Heart left ventricle (tissue), 16 donors: ENCODE measurements around the gene PALD1. TPM values are rescaled to one million over a fixed set of nuclear protein-coding genes. Genes with fewer than 3 reads are reported as not detected.

Experiments
- ATAC-seq, 4 donors: fragments of 200-7000 bp; cut with Tn5 transposase; one replicate each; pipeline ENCODE4 v1.9.1; 2020 to 2022; ENCODE audit warnings: moderate library complexity in 4 of 4, mild to moderate bottlenecking in 3 of 4, moderate number of reproducible peaks in 1 of 4
- DNase-seq, 5 donors: peaks; one replicate each; pipeline ENCODE4 v3.0.0-alpha.2; 2020
- H3K27ac ChIP-seq, 12 donors: fragments of 200-600 bp; sonication (generic) in 4 of 12; one replicate each; pipeline versions ENCODE4 v1.5.0 to v1.8.0; 2016 to 2022; ENCODE audit warnings: mild to moderate bottlenecking in 2 of 12
- H3K27me3 ChIP-seq, 9 donors: fragments of 200-600 bp; sonication (generic) in 2 of 9; one replicate each; pipeline versions ENCODE4 v1.5.1 to v1.8.0; 2016 to 2022; ENCODE audit warnings: mild to moderate bottlenecking in 3 of 9
- H3K36me3 ChIP-seq, 9 donors: fragments of 200-600 bp; sonication (generic) in 2 of 9; one replicate each; pipeline versions ENCODE4 v1.5.0 to v1.8.0; 2018 to 2022; ENCODE audit warnings: mild to moderate bottlenecking in 2 of 9
- H3K4me1 ChIP-seq, 12 donors: fragments of 200-600 bp; sonication (generic) in 4 of 12; one replicate each; pipeline versions ENCODE4 v1.5.0 to v1.8.0; 2016 to 2022; ENCODE audit warnings: mild to moderate bottlenecking in 3 of 12
- H3K4me3 ChIP-seq, 12 donors: fragments of 200-600 bp; sonication (generic) in 4 of 12; one replicate each; pipeline versions ENCODE4 v1.5.0 to v1.8.0; 2017 to 2022; ENCODE audit warnings: mild to moderate bottlenecking in 9 of 12, moderate library complexity in 4 of 12
- H3K9me3 ChIP-seq, 12 donors: fragments of 200-600 bp; sonication (generic) in 4 of 12; one replicate each; pipeline versions ENCODE4 v1.5.0 to v1.8.0; 2016 to 2022; ENCODE audit warnings: mild to moderate bottlenecking in 1 of 12
- CTCF ChIP-seq, 12 donors: fragments of 200-600 bp; sonication (generic) in 4 of 12; IDR thresholded peaks; one replicate each; pipeline versions ENCODE4 v1.5.0 to v1.8.0; 2018 to 2022; ENCODE audit warnings: antibody characterized with exemption in 12 of 12, mild to moderate bottlenecking in 5 of 12
- POLR2A ChIP-seq, 2 donors: fragments of 450-650 bp; IDR thresholded peaks; one replicate each; pipeline ENCODE4 v1.6.1; 2017; ENCODE audit warnings: antibody characterized with exemption in 2 of 2, mild to moderate bottlenecking in 2 of 2, moderate library complexity in 2 of 2
- WGBS, 4 donors: extraction: QIAGEN DNeasy Blood & Tissue Kit in 2 of 4; methylation state at CpG; one replicate each; pipeline versions ENCODE4 v1.1.5 to v1.1.7; 2013 to 2018; 5-methylcytosine and 5-hydroxymethylcytosine counted together
- intact Hi-C, 10 donors: fragments of 100-400 bp; cut with DNase I; formaldehyde crosslinking; loops; one replicate each; pipeline versions ENCODE4 v1.11.1 to v1.14.2; 2022
- polyA plus RNA-seq, 2 donors: library from polyadenylated mRNA; stranded (reverse); fragments of 200-250 nt; gene quantifications; one replicate each; pipeline ENCODE4 v1.2.3, GENCODE V29; 2013
- total RNA-seq, 9 donors: library from RNA; depleted of rRNA in 2 of 9; stranded (reverse); fragments of >200 nt in 2 of 9; fragmentation: NEBNext Ultra II Directional in 3 of 9; extraction: Animal tissue kit (Norgen Biotek cat#: 25700) in 3 of 9; gene quantifications; one replicate each; pipeline versions ENCODE4 v1.1.0 to v1.2.4, GENCODE V29; 2016 to 2023
- donor health status: ischemic (EF 13 %, LVEDD 7.1; RV severe dilation, severe dysfunction).
- donor health status: healthy with polysubstance abuse.
- donor health status: DM: no; HTN: yes; CAD: no.
- donor health status: DM: no; HTN: no; CAD: no.
- donor health status: ischemic (EF 25% LVEDD 6.9; RV normal size, moderate dysfunction).
- donor health status: ischemic (EF 25% LVEDD 5.7; RV mildly dilated, moderate dysfunction).
- donor health status: healthy.
- donor health status: DM: yes; HTN: yes; CAD: no.
- donor health status: ischemic (EF 35%, LVEDD 5.7; RV mildly dilated, moderate dysfunction).
- donor health status: nonischemic (EF 11% LVEDD 7.7; RV severe dilation, severe dysfunction).
- donor health status: DM: yes; HTN: yes; CAD: no.
- donor health status: PGD.
- donor health status: ischemic (EF 29% LVEDD 5.4; RV normal size, mild dysfunction).
- donor health status: nonischemic (EF 23%, LVEDD 6.1; RV moderate dilation, normal function).

PALD1 gene
- total and polyA plus RNA-seq, 11 donors: 2.7 to 12.3 (median 5.5) TPM

- no peak for TF ChIP-seq POLR2A (IDR thresholded peaks at IDR 0.05)
- no peak for TF ChIP-seq CTCF (IDR thresholded peaks at IDR 0.05)
- Histone ChIP-seq H3K9me3 (no peaks in the 10 kb centered on the region), H3K4me1 (peaks cover 0 to 39% (median 24%) of the 10 kb centered on the region in 12 donors), H3K27ac (no peak overlapping the region), H3K27me3 (no peaks in the 10 kb centered on the region), H3K4me3 (no peak overlapping the region), H3K36me3 (no peaks in the 10 kb centered on the region)
- DNase-seq (no peak), ATAC-seq (no peak)
- intact Hi-C loops: no loop called here
- 94 to 98% (median 96%) methylated on average over 2 of the region's 2 CpGs for WGBS, 4 donors
Observed at GRCh38 chr10:70592186-70592735, 113.7 kb downstream of the PALD1 start.

- intact Hi-C loops: no loop called here
- H3K27me3 ChIP-seq: no peaks in the 10 kb centered on the region
- 78 to 91% (median 86%) methylated on average over 16 of the region's 16 CpGs for WGBS, 4 donors
- no peak overlapping the region for H3K27ac ChIP-seq
- ATAC-seq (no peak), DNase-seq (no peak)
- no peaks in the 10 kb centered on the region for H3K9me3 ChIP-seq
- no peak overlapping the region for H3K4me3 ChIP-seq
- H3K36me3 ChIP-seq: no peaks in the 10 kb centered on the region
- TF ChIP-seq CTCF (IDR thresholded peaks at IDR 0.05): no peak
- no peak for TF ChIP-seq POLR2A (IDR thresholded peaks at IDR 0.05)
- H3K4me1 ChIP-seq: peaks cover 0 to 39% (median 24%) of the 10 kb centered on the region in 12 donors
Observed at GRCh38 chr10:70592746-70593512, 114.4 kb downstream of the PALD1 start.

- WGBS, 4 donors: 83 to 97% (median 91%) methylated on average over 7 of the region's 7 CpGs
- TF ChIP-seq POLR2A (IDR thresholded peaks at IDR 0.05): no peak
- TF ChIP-seq CTCF (IDR thresholded peaks at IDR 0.05): no peak
- no peaks in the 10 kb centered on the region for H3K36me3 ChIP-seq
- no peak for DNase-seq
- peaks cover 0 to 37% (median 22%) of the 10 kb centered on the region in 12 donors for H3K4me1 ChIP-seq
- ATAC-seq: no peak
- no peaks in the 10 kb centered on the region for H3K27me3 ChIP-seq
- H3K4me3 ChIP-seq: no peak overlapping the region
- no peaks in the 10 kb centered on the region for H3K9me3 ChIP-seq
- intact Hi-C loops: no loop called here
- H3K27ac ChIP-seq: no peak overlapping the region
Observed at GRCh38 chr10:70593513-70593890, 114.9 kb downstream of the PALD1 start.

- H3K36me3 ChIP-seq: no peaks in the 10 kb centered on the region
- WGBS, 4 donors: 77 to 83% (median 79%) methylated on average over 3 of the region's 3 CpGs
- H3K27me3 ChIP-seq: no peaks in the 10 kb centered on the region
- no peak overlapping the region for H3K27ac ChIP-seq
- ATAC-seq (no peak), DNase-seq (no peak)
- H3K4me1 ChIP-seq: peaks cover 0 to 31% (median 16%) of the 10 kb centered on the region in 12 donors
- TF ChIP-seq CTCF (IDR thresholded peaks at IDR 0.05) (no peak), POLR2A (IDR thresholded peaks at IDR 0.05) (no peak)
- H3K9me3 ChIP-seq: no peaks in the 10 kb centered on the region
- H3K4me3 ChIP-seq: no peak overlapping the region
- intact Hi-C loops: no loop called here
Observed at GRCh38 chr10:70594161-70594560, 115.6 kb downstream of the PALD1 start.
